ENCODE data around the gene NOX4.

The NOX4 gene

DNA sequence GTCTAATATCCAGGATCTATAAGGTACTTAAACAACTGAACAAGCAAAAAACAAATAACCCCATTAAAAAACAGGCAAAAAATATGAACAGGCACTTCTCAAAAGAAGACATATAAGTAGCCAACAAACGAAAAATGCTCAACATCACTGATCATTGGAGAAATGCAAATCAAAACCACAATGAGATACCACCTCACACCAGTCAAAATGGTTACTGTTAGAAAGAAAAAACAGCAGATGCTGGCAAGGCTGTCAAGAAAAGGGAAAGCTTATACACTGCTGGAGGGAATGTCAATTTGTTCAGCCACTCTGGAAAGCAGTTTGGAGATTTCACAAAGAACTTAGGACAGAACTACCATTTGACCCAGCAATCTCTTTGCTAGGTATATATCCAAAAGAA, 30.6 kb upstream of the NOX4 start:
- ChIA-PET POLR2A (interaction anchor here (0.7 kb wide), 1 partner anchor 26 kb away, joined by 3 read pairs; no protein-coding TSS in a partner anchor), CTCF (no interaction called here)
- TF ChIP-seq, protein P1, sequence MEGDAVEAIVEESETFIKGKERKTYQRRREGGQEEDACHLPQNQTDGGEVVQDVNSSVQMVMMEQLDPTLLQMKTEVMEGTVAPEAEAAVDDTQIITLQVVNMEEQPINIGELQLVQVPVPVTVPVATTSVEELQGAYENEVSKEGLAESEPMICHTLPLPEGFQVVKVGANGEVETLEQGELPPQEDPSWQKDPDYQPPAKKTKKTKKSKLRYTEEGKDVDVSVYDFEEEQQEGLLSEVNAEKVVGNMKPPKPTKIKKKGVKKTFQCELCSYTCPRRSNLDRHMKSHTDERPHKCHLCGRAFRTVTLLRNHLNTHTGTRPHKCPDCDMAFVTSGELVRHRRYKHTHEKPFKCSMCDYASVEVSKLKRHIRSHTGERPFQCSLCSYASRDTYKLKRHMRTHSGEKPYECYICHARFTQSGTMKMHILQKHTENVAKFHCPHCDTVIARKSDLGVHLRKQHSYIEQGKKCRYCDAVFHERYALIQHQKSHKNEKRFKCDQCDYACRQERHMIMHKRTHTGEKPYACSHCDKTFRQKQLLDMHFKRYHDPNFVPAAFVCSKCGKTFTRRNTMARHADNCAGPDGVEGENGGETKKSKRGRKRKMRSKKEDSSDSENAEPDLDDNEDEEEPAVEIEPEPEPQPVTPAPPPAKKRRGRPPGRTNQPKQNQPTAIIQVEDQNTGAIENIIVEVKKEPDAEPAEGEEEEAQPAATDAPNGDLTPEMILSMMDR (IDR thresholded peaks at IDR 0.05; ENCODE audit: insufficient read depth, low read length, missing control alignments) = no peak
- DNase-seq (ENCODE audit: low read depth, low spot score) = no peak
- H3K4me3 ChIP-seq (ENCODE audit: low read depth, low read length) = no peak overlapping the region

DNA sequence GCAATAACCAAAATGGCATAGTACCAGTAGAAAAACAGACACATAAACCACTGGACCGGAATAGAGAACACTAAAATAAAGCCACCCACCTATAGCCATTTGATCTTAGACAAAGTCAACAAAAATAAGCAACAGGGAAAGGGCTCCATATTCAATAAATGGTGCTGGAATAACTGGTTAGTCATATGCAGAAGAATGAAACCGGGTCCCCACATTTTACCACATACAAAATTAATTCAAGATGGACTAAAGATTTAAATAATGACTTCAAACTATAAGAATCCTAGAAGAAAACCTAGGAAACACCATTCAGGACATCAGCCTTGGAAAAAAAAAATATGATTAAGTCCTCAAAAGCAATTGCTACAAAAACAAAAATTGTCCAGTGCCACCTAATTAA, 30.1 kb upstream of the NOX4 start:
- POLR2A ChIA-PET = no interaction called here
- TF ChIP-seq, protein P1 (IDR thresholded peaks at IDR 0.05; ENCODE audit: insufficient read depth, low read length, missing control alignments) = no peak
- CTCF ChIA-PET = no interaction called here
- H3K4me3 ChIP-seq (ENCODE audit: low read depth, low read length) = no peak overlapping the region
- no peak for DNase-seq (ENCODE audit: low read depth, low spot score)

DNA sequence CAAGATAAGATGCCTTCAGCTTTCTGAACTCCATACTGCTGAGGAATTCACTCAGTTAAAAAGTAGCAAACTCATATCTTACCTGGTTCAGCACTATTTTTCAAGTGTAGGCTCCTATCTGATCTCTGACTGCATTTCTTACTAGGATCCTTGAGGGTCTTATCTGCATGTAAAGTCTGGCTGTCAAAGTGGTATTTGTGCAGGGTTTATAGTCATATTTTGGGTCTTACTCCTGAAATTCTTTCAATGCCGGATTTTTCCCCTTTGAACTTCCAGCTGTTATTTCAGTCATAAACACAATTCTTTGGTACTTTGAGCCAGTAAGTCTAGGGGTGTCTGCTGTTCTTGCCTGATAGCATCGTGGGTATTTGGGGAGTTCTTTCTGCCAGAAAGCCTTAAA, 25.3 kb upstream of the NOX4 start:
- no peak overlapping the region for H3K4me3 ChIP-seq (ENCODE audit: low read depth, low read length)
- ChIA-PET POLR2A (no interaction called here), CTCF (no interaction called here)
- DNase-seq (ENCODE audit: low read depth, low spot score) = no peak
- TF ChIP-seq, protein P1 (IDR thresholded peaks at IDR 0.05; ENCODE audit: insufficient read depth, low read length, missing control alignments) = no peak

GRCh38 chr11:89508544-89508943, 17.4 kb upstream of the NOX4 start:
- ChIA-PET CTCF (no interaction called here), POLR2A (no interaction called here)
- H3K4me3 ChIP-seq (ENCODE audit: low read depth, low read length) = no peak overlapping the region
- DNase-seq (ENCODE audit: low read depth, low spot score) = no peak
- TF ChIP-seq, protein P1 (IDR thresholded peaks at IDR 0.05; ENCODE audit: insufficient read depth, low read length, missing control alignments) = no peak

DNA sequence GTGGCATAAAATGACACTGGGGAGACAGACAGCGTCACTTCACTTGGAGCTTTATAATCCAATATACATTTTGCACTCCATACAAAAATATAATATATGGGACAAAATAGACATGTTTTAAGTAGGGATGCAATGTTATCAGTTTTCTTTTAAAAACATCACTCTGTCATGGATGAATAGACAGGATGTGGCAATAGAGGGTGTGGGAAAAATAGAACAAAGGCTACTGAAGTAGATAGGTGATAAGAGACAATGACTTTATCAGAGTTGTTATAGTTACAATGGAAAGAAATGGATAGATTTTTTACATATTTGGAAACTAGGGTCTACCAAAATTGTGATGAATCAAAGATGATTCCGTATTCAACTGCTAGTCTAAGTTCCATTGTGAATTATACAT, 13.1 kb upstream of the NOX4 start:
- ChIA-PET CTCF (interaction anchor here (1.6 kb wide), 1 partner anchor 15 kb away, joined by 4 read pairs; no protein-coding TSS in a partner anchor), POLR2A (no interaction called here)
- DNase-seq (ENCODE audit: low read depth, low spot score) = no peak
- TF ChIP-seq, protein P1 (IDR thresholded peaks at IDR 0.05; ENCODE audit: insufficient read depth, low read length, missing control alignments) = no peak
- no peak overlapping the region for H3K4me3 ChIP-seq (ENCODE audit: low read depth, low read length)

GRCh38 chr11:89503422-89503821, 12.2 kb upstream of the NOX4 start:
- CTCF ChIA-PET = interaction anchor here (1.6 kb wide), 1 partner anchor 16 kb away, joined by 4 read pairs; no protein-coding TSS in a partner anchor

More at GRCh38 chr11:89503422-89503821, 12.2 kb upstream of the NOX4 start:
- no peak overlapping the region for H3K4me3 ChIP-seq (ENCODE audit: low read depth, low read length)
- TF ChIP-seq, protein P1 (IDR thresholded peaks at IDR 0.05; ENCODE audit: insufficient read depth, low read length, missing control alignments) = no peak
- no peak for DNase-seq (ENCODE audit: low read depth, low spot score)
- POLR2A ChIA-PET = no interaction called here

Measured in AG04449 (cell line).